22Rv1 (cell line): ENCODE data around the gene ETFBKMT.
"Not testable (repeated sequence)": the region's sequence is repeated elsewhere in the genome, so short reads cannot be mapped to it uniquely, and the experiment has no call there.

Experiments used
- H3K27ac ChIP-seq: fragments of 450-650 bp; 2 replicates; pipeline ENCODE4 v1.5.1; 2017
- CTCF ChIP-seq: fragments of 450-650 bp; IDR thresholded peaks from 2 replicates; pipeline ENCODE4 v1.5.1; 2017; ENCODE audit warnings: mild to moderate bottlenecking
- ZFX ChIP-seq: fragments of 450-650 bp; IDR thresholded peaks from 2 replicates; pipeline ENCODE4 v1.6.1; 2017; ENCODE audit warnings: antibody characterized with exemption, borderline replicate concordance

ETFBKMT gene

GRCh38 chr12:31655792-31656191 lies 3.7 kb upstream of the ETFBKMT start:
- TF ChIP-seq CTCF (no peak), ZFX (no peak)
- no peak overlapping the region for H3K27ac ChIP-seq

- peak overlapping the region; percentile 93 for H3K27ac ChIP-seq
- no peak for TF ChIP-seq CTCF
- TF ChIP-seq ZFX: no peak
Observed at GRCh38 chr12:31658471-31659086, 909 bp upstream of the ETFBKMT start.

GRCh38 chr12:31662176-31662849 lies 2.8 kb downstream of the ETFBKMT start:
- TF ChIP-seq CTCF (no peak), ZFX (no peak)
- H3K27ac ChIP-seq: no peak overlapping the region

GRCh38 chr12:31663576-31663975 lies 4.1 kb downstream of the ETFBKMT start:
- no peak overlapping the region for H3K27ac ChIP-seq
- no peak for TF ChIP-seq ZFX
- TF ChIP-seq CTCF: no peak

- H3K27ac ChIP-seq: no peak overlapping the region
- no peak for TF ChIP-seq ZFX
Observed at GRCh38 chr12:31664038-31664437, 4.5 kb downstream of the ETFBKMT start.

- TF ChIP-seq ZFX (no peak), CTCF (no peak)
- H3K27ac ChIP-seq: no peak overlapping the region
Observed at GRCh38 chr12:31669020-31669419, 9.5 kb downstream of the ETFBKMT start.

GRCh38 chr12:31669582-31669981 lies 10.1 kb downstream of the ETFBKMT start:
- H3K27ac ChIP-seq: not testable (repeated sequence)

- TF ChIP-seq CTCF (no peak), ZFX (no peak)
Observed at GRCh38 chr12:31672521-31672920, 13.0 kb downstream of the ETFBKMT start.

More at GRCh38 chr12:31672521-31672920, 13.0 kb downstream of the ETFBKMT start:
- H3K27ac ChIP-seq: no peak overlapping the region
